Stimulated activated CD8-positive, alpha-beta memory T cell treated with anti-CD3 and anti-CD28 coated beads, Interleukin-4, amount 100 ng/mL, for 4 hours (primary cell): ENCODE data around the gene EXD3.
"Not testable (repeated sequence)": the region's sequence is repeated elsewhere in the genome, so short reads cannot be mapped to it uniquely, and the experiment has no call there.

Source experiments
- DNase-seq, 2 donors: peaks; one replicate each; pipeline ENCODE4 v3.0.0-alpha.2; 2020; ENCODE audit warnings: low read depth in 2 of 2, low spot score in 1 of 2

EXD3 gene

GRCh38 chr9:137459152-137459600 is 36.2 kb upstream of the EXD3 start, which contains the start of gene NSMF:
TSS of gene NSMF (minus strand) at chr9:137459334. CDS start at chr9:137459102, 232 bp downstream.
- DNase-seq = peak; percentile 84 to 86

GRCh38 chr9:137458194-137459151 is 35.5 kb upstream of the EXD3 start:
- DNase-seq = no peak

- DNase-seq = no peak
Measured at GRCh38 chr9:137457406-137458193, 34.6 kb upstream of the EXD3 start.

- no peak for DNase-seq
Measured at GRCh38 chr9:137456864-137457405, 34.0 kb upstream of the EXD3 start.

GRCh38 chr9:137456061-137456863 is 33.3 kb upstream of the EXD3 start:
- DNase-seq = no peak

GRCh38 chr9:137455359-137455991 is 32.5 kb upstream of the EXD3 start:
- no peak for DNase-seq

- no peak for DNase-seq
Measured at GRCh38 chr9:137454597-137455358, 31.8 kb upstream of the EXD3 start.

- no peak for DNase-seq
Measured at GRCh38 chr9:137454145-137454596, 31.2 kb upstream of the EXD3 start.

GRCh38 chr9:137453643-137454081 is 30.7 kb upstream of the EXD3 start:
- peak in 1 of 2 donors; percentile 32 for DNase-seq

GRCh38 chr9:137452761-137453642 is 30.0 kb upstream of the EXD3 start:
- no peak for DNase-seq

GRCh38 chr9:137452006-137452760 is 29.2 kb upstream of the EXD3 start:
- no peak for DNase-seq

GRCh38 chr9:137451264-137452005 is 28.5 kb upstream of the EXD3 start:
- not testable (repeated sequence) for DNase-seq

GRCh38 chr9:137450539-137451222 is 27.7 kb upstream of the EXD3 start:
- DNase-seq = peak in 1 of 2 donors; percentile 31

- peak; percentile 42 to 46 for DNase-seq
Measured at GRCh38 chr9:137449931-137450538, 27.1 kb upstream of the EXD3 start.

GRCh38 chr9:137449081-137449844 is 26.3 kb upstream of the EXD3 start:
- no peak for DNase-seq
